Measurements from ENCODE around the gene CHN2.
A peak's percentile ranks its signal among the peaks of the same experiment; 100 is the strongest.
"Not testable (repeated sequence)": the region's sequence is repeated elsewhere in the genome, so short reads cannot be mapped to it uniquely, and the experiment has no call there.

CHN2 gene

GRCh38 chr7:29196971-29197595 is 2.5 kb downstream of the CHN2 start:
- peak overlapping the region; percentile 79 for H3K4me3 Mint-ChIP-seq
- no peaks in the 10 kb centered on the region for H3K9me3 Mint-ChIP-seq
- H3K27me3 Mint-ChIP-seq = peaks cover 48% of the 10 kb centered on the region
- no peak for DNase-seq
- no peak overlapping the region for H3K27ac Mint-ChIP-seq
- H3K4me1 Mint-ChIP-seq = peaks cover 23% of the 10 kb centered on the region
- no peak for ATAC-seq
- H3K36me3 Mint-ChIP-seq (ENCODE audit: low read depth) = no peaks in the 10 kb centered on the region

GRCh38 chr7:29197916-29198315 is 3.3 kb downstream of the CHN2 start:
- Mint-ChIP-seq H3K9me3 (no peaks in the 10 kb centered on the region), H3K4me3 (no peak overlapping the region), H3K27ac (no peak overlapping the region), H3K36me3 (ENCODE audit: low read depth) (no peaks in the 10 kb centered on the region), H3K27me3 (peaks cover 44% of the 10 kb centered on the region), H3K4me1 (peaks cover 23% of the 10 kb centered on the region)
- no peak for ATAC-seq
- DNase-seq = no peak

GRCh38 chr7:29199776-29200175 is 5.2 kb downstream of the CHN2 start:
- no peak overlapping the region for H3K27ac Mint-ChIP-seq
- ATAC-seq (no peak), DNase-seq (no peak)
- H3K27me3 Mint-ChIP-seq = peaks cover 35% of the 10 kb centered on the region
- no peak overlapping the region for H3K4me3 Mint-ChIP-seq
- no peaks in the 10 kb centered on the region for H3K36me3 Mint-ChIP-seq (ENCODE audit: low read depth)
- peaks cover 23% of the 10 kb centered on the region for H3K4me1 Mint-ChIP-seq
- no peaks in the 10 kb centered on the region for H3K9me3 Mint-ChIP-seq

- Mint-ChIP-seq H3K27me3 (peaks cover 9% of the 10 kb centered on the region), H3K36me3 (ENCODE audit: low read depth) (no peaks in the 10 kb centered on the region), H3K27ac (no peak overlapping the region), H3K4me3 (no peak overlapping the region), H3K4me1 (peaks cover 6% of the 10 kb centered on the region), H3K9me3 (no peaks in the 10 kb centered on the region)
- ATAC-seq = no peak
- DNase-seq = no peak
Observed at GRCh38 chr7:29202651-29203069, 8.1 kb downstream of the CHN2 start.

GRCh38 chr7:29204491-29205272 is 10.1 kb downstream of the CHN2 start:
- Mint-ChIP-seq H3K4me1 (peaks cover 14% of the 10 kb centered on the region), H3K27ac (no peak overlapping the region), H3K4me3 (no peak overlapping the region), H3K9me3 (no peaks in the 10 kb centered on the region), H3K36me3 (ENCODE audit: low read depth) (no peaks in the 10 kb centered on the region), H3K27me3 (peaks cover 4% of the 10 kb centered on the region)
- ATAC-seq = no peak
- DNase-seq = no peak

- peak; percentile 80 for ATAC-seq
- H3K9me3 Mint-ChIP-seq = no peaks in the 10 kb centered on the region
Observed at GRCh38 chr7:29207162-29207801, 12.7 kb downstream of the CHN2 start.

GRCh38 chr7:29208410-29209250 is 14.1 kb downstream of the CHN2 start:
- ATAC-seq (peak; percentile 52), DNase-seq (no peak)
- no peak overlapping the region for H3K4me3 Mint-ChIP-seq
- no peaks in the 10 kb centered on the region for H3K9me3 Mint-ChIP-seq
- no peaks in the 10 kb centered on the region for H3K36me3 Mint-ChIP-seq (ENCODE audit: low read depth)
- peaks cover 14% of the 10 kb centered on the region for H3K4me1 Mint-ChIP-seq
- no peak overlapping the region for H3K27ac Mint-ChIP-seq
- no peaks in the 10 kb centered on the region for H3K27me3 Mint-ChIP-seq

More at GRCh38 chr7:29207162-29207801, 12.7 kb downstream of the CHN2 start:
- no peaks in the 10 kb centered on the region for H3K27me3 Mint-ChIP-seq
- peaks cover 14% of the 10 kb centered on the region for H3K4me1 Mint-ChIP-seq
- no peaks in the 10 kb centered on the region for H3K36me3 Mint-ChIP-seq (ENCODE audit: low read depth)
- no peak for DNase-seq
- H3K27ac Mint-ChIP-seq = no peak overlapping the region
- no peak overlapping the region for H3K4me3 Mint-ChIP-seq

- Mint-ChIP-seq H3K27me3 (no peaks in the 10 kb centered on the region), H3K4me3 (no peak overlapping the region), H3K36me3 (ENCODE audit: low read depth) (no peaks in the 10 kb centered on the region), H3K4me1 (peaks cover 14% of the 10 kb centered on the region), H3K27ac (no peak overlapping the region), H3K9me3 (no peaks in the 10 kb centered on the region)
- no peak for DNase-seq
- ATAC-seq = no peak
Observed at GRCh38 chr7:29209745-29210144, 15.2 kb downstream of the CHN2 start.

GRCh38 chr7:29212736-29213135 is 18.2 kb downstream of the CHN2 start:
- H3K36me3 Mint-ChIP-seq (ENCODE audit: low read depth); H3K27me3 Mint-ChIP-seq; H3K27ac Mint-ChIP-seq; H3K4me1 Mint-ChIP-seq; DNase-seq; ATAC-seq; H3K4me3 Mint-ChIP-seq; H3K9me3 Mint-ChIP-seq: not testable (repeated sequence)

- no peak for ATAC-seq
- H3K4me3 Mint-ChIP-seq = no peak overlapping the region
- H3K27me3 Mint-ChIP-seq = no peaks in the 10 kb centered on the region
- no peak overlapping the region for H3K27ac Mint-ChIP-seq
- DNase-seq = no peak
- no peaks in the 10 kb centered on the region for H3K36me3 Mint-ChIP-seq (ENCODE audit: low read depth)
- H3K4me1 Mint-ChIP-seq = no peaks in the 10 kb centered on the region
- no peaks in the 10 kb centered on the region for H3K9me3 Mint-ChIP-seq
Observed at GRCh38 chr7:29214056-29214455, 19.5 kb downstream of the CHN2 start.

GRCh38 chr7:29214816-29215215 is 20.2 kb downstream of the CHN2 start:
- Mint-ChIP-seq H3K9me3 (no peaks in the 10 kb centered on the region), H3K4me1 (no peaks in the 10 kb centered on the region)
- ATAC-seq = no peak

GRCh38 chr7:29216128-29216527 is 21.6 kb downstream of the CHN2 start:
- Mint-ChIP-seq H3K27me3 (no peaks in the 10 kb centered on the region), H3K36me3 (ENCODE audit: low read depth) (no peaks in the 10 kb centered on the region), H3K9me3 (no peaks in the 10 kb centered on the region), H3K4me1 (no peaks in the 10 kb centered on the region), H3K4me3 (no peak overlapping the region), H3K27ac (no peak overlapping the region)
- ATAC-seq (no peak), DNase-seq (no peak)

More at GRCh38 chr7:29214816-29215215, 20.2 kb downstream of the CHN2 start:
- no peaks in the 10 kb centered on the region for H3K36me3 Mint-ChIP-seq (ENCODE audit: low read depth)
- DNase-seq = no peak
- no peaks in the 10 kb centered on the region for H3K27me3 Mint-ChIP-seq
- no peak overlapping the region for H3K4me3 Mint-ChIP-seq
- no peak overlapping the region for H3K27ac Mint-ChIP-seq

GRCh38 chr7:29217113-29217512 is 22.5 kb downstream of the CHN2 start:
- ATAC-seq = no peak
- H3K27me3 Mint-ChIP-seq = peaks cover 2% of the 10 kb centered on the region
- H3K9me3 Mint-ChIP-seq = no peaks in the 10 kb centered on the region
- H3K4me3 Mint-ChIP-seq = no peak overlapping the region
- H3K36me3 Mint-ChIP-seq (ENCODE audit: low read depth) = no peaks in the 10 kb centered on the region
- no peak overlapping the region for H3K27ac Mint-ChIP-seq
- no peaks in the 10 kb centered on the region for H3K4me1 Mint-ChIP-seq
- DNase-seq = no peak

- no peak for ATAC-seq
- H3K27ac Mint-ChIP-seq = no peak overlapping the region
- no peaks in the 10 kb centered on the region for H3K36me3 Mint-ChIP-seq (ENCODE audit: low read depth)
- H3K27me3 Mint-ChIP-seq = peaks cover 2% of the 10 kb centered on the region
- H3K9me3 Mint-ChIP-seq = no peaks in the 10 kb centered on the region
- no peaks in the 10 kb centered on the region for H3K4me1 Mint-ChIP-seq
- H3K4me3 Mint-ChIP-seq = no peak overlapping the region
- DNase-seq = no peak
Observed at GRCh38 chr7:29224726-29225125, 30.2 kb downstream of the CHN2 start.

Data from activated naive CD8-positive, alpha-beta T cell treated with anti-CD3 and anti-CD28 coated beads, Interleukin-2, amount 50 U/mL, for 24 hours (primary cell).